Thoracic aorta (tissue), 2 donors: ENCODE data around the gene FREM3. TPM values are rescaled to one million over a fixed set of nuclear protein-coding genes. Genes with fewer than 3 reads are reported as not detected.
"Not testable (repeated sequence)": the region's sequence is repeated elsewhere in the genome, so short reads cannot be mapped to it uniquely, and the experiment has no call there.

Experiments used
- ATAC-seq: fragments of 150-250 bp; one replicate; pipeline ENCODE4 v1.8.0; 2017; ENCODE audit warnings: low read depth; ENCODE audit not compliant: insufficient number of reproducible peaks, low FRiP score
- DNase-seq: peaks from one replicate; pipeline ENCODE4 v3.0.0-alpha.2; 2020; ENCODE audit warnings: low spot score
- H3K27ac ChIP-seq, 2 donors: fragments of 200-600 bp; sonication (generic); 1 replicate in 1 of 2; 2 replicates in 1 of 2; pipeline ENCODE4 v1.5.1; 2016; ENCODE audit warnings: mild to moderate bottlenecking in 2 of 2, moderate library complexity in 2 of 2
- H3K27me3 ChIP-seq: fragments of 200-600 bp; sonication (generic); replicated peaks from 2 replicates; pipeline ENCODE4 v1.6.0; 2016; ENCODE audit warnings: mild to moderate bottlenecking; ENCODE audit not compliant: insufficient read depth
- H3K36me3 ChIP-seq: fragments of 200-600 bp; sonication (generic); one replicate; pipeline ENCODE4 v1.5.1; 2016
- H3K4me1 ChIP-seq, 2 donors: fragments of 200-600 bp; sonication (generic); 1 replicate in 1 of 2; 2 replicates in 1 of 2; pipeline versions ENCODE4 v1.5.1 to v1.6.0; 2016; ENCODE audit warnings: low read depth in 2 of 2, mild to moderate bottlenecking in 1 of 2; ENCODE audit not compliant: control insufficient read depth in 1 of 2
- H3K4me3 ChIP-seq: fragments of 200-600 bp; sonication (generic); 2 replicates; pipeline ENCODE4 v1.5.1; 2016; ENCODE audit warnings: mild to moderate bottlenecking
- H3K9me3 ChIP-seq: fragments of 200-600 bp; sonication (generic); 2 replicates; pipeline ENCODE4 v1.5.1; 2016
- CTCF ChIP-seq: fragments of 200-600 bp; sonication (generic); IDR thresholded peaks from one replicate; pipeline ENCODE4 v1.5.1; 2019; ENCODE audit warnings: antibody characterized with exemption
- total RNA-seq, 2 donors: library from RNA; depleted of rRNA; stranded (reverse); fragments of >200 nt; gene quantifications; one replicate each; pipeline versions ENCODE4 v1.1.0 to v1.2.3, GENCODE V29; 2016

FREM3 gene
- total RNA-seq, 2 donors from 2014 or later, result 0.14 TPM

GRCh38 chr4:143728166-143728565, 27.7 kb upstream of the FREM3 start:
- Histone ChIP-seq H3K27ac (no peak overlapping the region), H3K4me1 (no peaks in the 10 kb centered on the region), H3K4me3 (no peak overlapping the region), H3K27me3 (no peaks in the 10 kb centered on the region), H3K9me3 (no peaks in the 10 kb centered on the region), H3K36me3 (no peaks in the 10 kb centered on the region)
- TF ChIP-seq CTCF, result no peak
- no peak for ATAC-seq
- DNase-seq, result no peak

- DNase-seq, result no peak
- TF ChIP-seq CTCF, result no peak
Observed at GRCh38 chr4:143726714-143727113, 26.2 kb upstream of the FREM3 start.

GRCh38 chr4:143721317-143721716, 20.8 kb upstream of the FREM3 start:
- DNase-seq (no peak), ATAC-seq (no peak)
- H3K36me3 ChIP-seq, result no peaks in the 10 kb centered on the region
- H3K4me3 ChIP-seq, result no peak overlapping the region
- H3K27me3 ChIP-seq, result no peaks in the 10 kb centered on the region
- no peak for TF ChIP-seq CTCF
- no peaks in the 10 kb centered on the region for H3K4me1 ChIP-seq
- H3K9me3 ChIP-seq, result no peaks in the 10 kb centered on the region
- H3K27ac ChIP-seq, result no peak overlapping the region

More at GRCh38 chr4:143726714-143727113, 26.2 kb upstream of the FREM3 start:
- Histone ChIP-seq H3K36me3 (no peaks in the 10 kb centered on the region), H3K9me3 (no peaks in the 10 kb centered on the region), H3K4me1 (no peaks in the 10 kb centered on the region), H3K27me3 (no peaks in the 10 kb centered on the region), H3K4me3 (no peak overlapping the region), H3K27ac (no peak overlapping the region)
- no peak for ATAC-seq

GRCh38 chr4:143718748-143719147, 18.3 kb upstream of the FREM3 start:
- not testable (repeated sequence) for H3K36me3 ChIP-seq, ATAC-seq, H3K9me3 ChIP-seq, H3K27me3 ChIP-seq, H3K27ac ChIP-seq, H3K4me3 ChIP-seq, DNase-seq
- peaks cover 0 to 12% of the 10 kb centered on the region in 2 donors for H3K4me1 ChIP-seq

- Histone ChIP-seq H3K4me3 (no peak overlapping the region), H3K4me1 (peaks cover 0 to 12% of the 10 kb centered on the region in 2 donors), H3K27ac (no peak overlapping the region), H3K36me3 (no peaks in the 10 kb centered on the region), H3K9me3 (no peaks in the 10 kb centered on the region), H3K27me3 (no peaks in the 10 kb centered on the region)
- ATAC-seq (no peak), DNase-seq (no peak)
- no peak for TF ChIP-seq CTCF
Observed at GRCh38 chr4:143713955-143714625, 13.6 kb upstream of the FREM3 start.

- Histone ChIP-seq H3K4me1 (peaks cover 0 to 12% of the 10 kb centered on the region in 2 donors), H3K9me3 (no peaks in the 10 kb centered on the region), H3K27ac (no peak overlapping the region), H3K36me3 (no peaks in the 10 kb centered on the region), H3K27me3 (no peaks in the 10 kb centered on the region), H3K4me3 (no peak overlapping the region)
- no peak for DNase-seq
- no peak for ATAC-seq
- TF ChIP-seq CTCF, result no peak
Observed at GRCh38 chr4:143713553-143713952, 13.1 kb upstream of the FREM3 start.
